ENCODE measurements around the gene THBS1.

THBS1 gene

DNA sequence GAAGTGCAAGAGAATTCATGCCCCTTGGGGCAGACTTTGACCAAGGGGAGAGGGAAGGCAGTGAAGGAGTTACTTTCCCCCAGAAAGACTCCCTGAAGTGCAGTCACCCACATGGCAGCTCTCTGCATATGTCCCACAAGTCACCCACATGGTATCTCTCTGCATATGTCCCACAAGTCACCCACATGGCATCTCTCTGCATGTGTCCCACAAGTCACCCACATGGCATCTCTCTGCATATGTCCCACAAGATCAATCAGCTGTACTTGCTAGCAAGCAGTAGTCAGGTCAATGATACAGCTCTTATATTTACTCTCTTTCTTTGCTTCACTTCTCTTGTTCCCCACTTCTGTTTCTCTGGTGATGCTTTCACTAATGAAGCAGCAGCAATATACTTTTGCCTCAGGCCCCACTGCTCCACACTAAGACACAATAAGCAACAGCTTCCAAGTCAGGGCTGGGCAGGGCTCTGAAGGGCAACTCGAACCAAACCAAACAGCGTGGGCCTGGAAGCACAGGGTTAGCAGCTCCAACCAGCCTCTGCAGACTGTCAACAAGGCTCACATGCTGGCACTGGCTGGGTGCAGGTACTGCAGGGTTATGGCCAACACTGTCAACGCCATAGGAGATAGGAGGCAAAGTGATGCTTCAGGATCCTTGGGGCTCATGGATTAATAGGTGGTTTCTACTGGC lies 46.7 kb downstream of the THBS1 start:
- no peak for DNase-seq (ENCODE audit: extremely low read depth in 1 of 2, low read depth in 1 of 2)

GRCh38 chr15:39628144-39628508 lies 47.2 kb downstream of the THBS1 start:
- DNase-seq (ENCODE audit: extremely low read depth in 1 of 2, low read depth in 1 of 2), result no peak

DNA sequence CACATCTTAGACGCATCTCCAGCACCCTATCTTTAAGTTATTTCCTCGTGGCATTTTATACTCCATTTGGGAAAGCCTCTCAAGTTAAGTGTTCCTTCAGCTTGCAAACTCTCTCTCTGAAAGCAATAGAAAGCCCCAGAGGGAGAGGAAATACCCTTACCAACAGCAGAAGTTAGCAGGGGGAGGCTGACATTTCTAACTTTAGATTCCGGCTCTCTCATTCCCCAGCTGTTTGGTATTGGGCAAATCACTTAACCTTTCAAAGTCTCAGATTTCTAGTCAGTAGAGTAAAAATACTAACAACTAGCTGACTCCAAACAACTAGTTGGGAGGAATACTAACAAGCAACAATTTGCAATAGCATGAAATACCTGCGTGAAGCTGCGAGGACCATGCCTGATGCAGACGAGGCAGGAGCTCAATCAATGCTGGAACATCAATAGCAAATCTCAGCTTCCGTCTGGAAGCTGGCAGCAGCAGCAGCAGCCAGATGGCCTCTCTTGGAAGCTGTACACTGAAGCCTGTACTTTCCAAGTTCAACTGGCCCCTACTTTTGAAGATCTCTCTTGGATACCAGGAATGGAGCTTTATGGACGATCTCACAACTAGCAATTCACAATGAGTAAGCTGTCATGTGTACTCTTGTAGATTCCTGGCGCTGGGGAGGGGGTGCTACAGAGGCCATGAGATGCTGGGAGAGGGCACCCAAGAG lies 47.8 kb downstream of the THBS1 start:
- DNase-seq (ENCODE audit: extremely low read depth in 1 of 2, low read depth in 1 of 2), result no peak

DNA sequence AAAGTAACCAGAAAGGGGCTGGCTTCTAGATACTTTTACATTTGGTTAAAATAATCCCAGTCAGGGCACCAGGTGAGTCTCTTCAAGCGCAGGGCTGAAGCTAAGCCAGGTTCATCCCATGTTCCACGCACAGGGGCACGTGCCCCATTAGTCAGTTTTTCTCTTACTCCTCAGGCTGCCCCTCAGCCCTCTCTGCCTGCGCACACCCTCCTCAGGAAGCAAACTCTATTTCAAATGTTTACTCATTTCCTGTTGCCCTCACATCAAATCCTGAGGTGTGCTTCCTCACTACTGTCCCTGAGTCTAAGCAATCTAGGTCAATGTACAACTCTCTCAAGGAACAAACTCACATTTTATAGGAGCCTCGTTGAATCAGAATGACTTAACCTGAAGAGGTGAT lies 48.5 kb downstream of the THBS1 start:
- peak; percentile 37 to 58 for DNase-seq (ENCODE audit: extremely low read depth in 1 of 2, low read depth in 1 of 2)

- no peak for DNase-seq (ENCODE audit: extremely low read depth in 1 of 2, low read depth in 1 of 2)
Observed at GRCh38 chr15:39629906-39630305, 49.0 kb downstream of the THBS1 start.

DNA sequence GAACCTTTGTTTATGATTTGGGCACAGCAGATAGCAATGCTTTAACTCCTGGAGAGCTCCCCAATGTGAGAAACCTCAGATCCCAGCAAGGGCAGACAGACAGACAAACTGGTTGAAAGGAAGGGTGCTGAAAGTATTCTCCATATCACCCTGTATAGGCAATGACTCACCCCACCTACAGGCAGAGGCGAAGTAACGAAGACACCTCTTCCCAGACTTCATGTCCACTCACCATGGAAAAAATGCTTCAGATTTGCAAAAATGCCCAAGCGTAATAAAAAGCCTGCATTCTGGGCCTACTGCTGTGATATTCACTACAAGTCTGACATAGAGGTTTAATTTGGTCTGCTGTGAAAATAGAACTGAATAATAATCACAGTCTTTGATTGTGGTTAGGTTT lies 50.5 kb downstream of the THBS1 start:
- peak in 1 of 2 donors; percentile 24 for DNase-seq (ENCODE audit: extremely low read depth in 1 of 2, low read depth in 1 of 2)

DNA sequence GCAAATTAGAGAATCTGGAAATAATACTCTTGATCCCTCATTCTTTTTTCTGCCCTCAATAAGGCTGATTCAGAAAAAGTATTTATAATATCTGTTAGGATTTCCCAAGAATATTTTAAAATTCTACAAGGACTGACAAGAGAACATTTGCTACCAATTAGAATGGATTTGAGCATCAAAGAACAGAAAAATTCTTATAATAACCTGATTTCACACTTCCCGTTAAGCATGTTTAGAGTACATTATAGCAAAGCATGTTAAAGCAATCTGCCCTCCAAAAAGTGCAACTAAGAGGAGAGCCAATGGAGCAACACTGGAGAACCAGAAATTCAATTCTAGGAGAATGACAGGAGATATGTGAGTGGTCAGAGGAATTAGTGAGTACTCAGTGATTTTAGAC lies 57.2 kb downstream of the THBS1 start:
- DNase-seq (ENCODE audit: extremely low read depth in 1 of 2, low read depth in 1 of 2), result no peak

DNA sequence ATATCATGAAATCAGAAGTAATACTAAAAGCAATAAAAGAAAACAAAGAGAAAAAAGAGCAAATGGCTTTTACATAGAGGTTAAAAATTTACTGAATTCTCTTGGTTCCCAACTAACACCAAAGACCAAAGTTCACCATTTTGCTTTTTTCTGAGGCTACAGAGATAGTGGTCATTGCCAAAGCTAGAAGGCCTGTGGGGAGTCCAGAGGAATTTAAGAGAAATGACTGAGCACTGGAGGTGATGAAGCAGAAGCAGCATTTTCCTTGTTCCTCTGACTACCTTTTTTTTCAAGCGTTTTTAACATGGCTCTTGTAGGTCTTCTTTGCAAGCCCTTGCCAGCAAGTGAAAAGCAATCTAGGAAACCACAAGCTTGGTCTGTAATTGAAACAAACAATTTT lies 58.2 kb downstream of the THBS1 start:
- DNase-seq (ENCODE audit: extremely low read depth in 1 of 2, low read depth in 1 of 2), result no peak

- no peak for DNase-seq (ENCODE audit: extremely low read depth in 1 of 2, low read depth in 1 of 2)
Observed at GRCh38 chr15:39640665-39641064, 59.8 kb downstream of the THBS1 start.

DNA sequence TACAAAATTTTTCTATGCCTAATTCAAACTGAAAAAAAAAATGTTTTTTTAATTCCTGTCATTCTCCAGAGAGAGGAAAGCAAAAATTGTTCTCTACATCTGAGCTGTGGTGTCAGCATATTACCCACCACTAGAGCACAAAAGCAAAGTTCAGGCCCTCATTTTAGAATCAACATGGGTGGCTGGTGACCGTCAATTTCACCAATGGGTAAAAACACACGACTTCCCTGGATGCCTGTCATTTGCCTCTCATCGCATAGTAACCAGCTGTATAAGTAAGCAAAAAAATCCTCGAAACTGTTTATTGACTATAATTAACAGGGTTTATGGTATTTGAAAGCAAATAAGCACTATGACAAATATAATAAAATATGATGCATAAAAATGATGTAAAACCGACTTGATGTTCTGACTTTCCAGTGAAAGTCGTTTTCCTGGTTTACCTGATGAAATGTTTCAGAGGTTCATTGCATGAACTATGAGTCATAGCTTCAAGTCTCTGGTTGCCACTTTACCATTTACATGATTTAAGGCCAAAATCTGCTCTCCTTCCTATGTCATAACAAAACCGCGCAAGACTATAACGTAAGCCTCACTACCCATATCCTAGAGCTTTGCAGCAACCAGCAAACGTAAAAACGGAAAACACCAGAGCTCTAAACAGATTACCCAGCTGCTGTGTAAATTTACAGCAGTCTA lies 60.5 kb downstream of the THBS1 start:
- no peak for DNase-seq (ENCODE audit: extremely low read depth in 1 of 2, low read depth in 1 of 2)

DNA sequence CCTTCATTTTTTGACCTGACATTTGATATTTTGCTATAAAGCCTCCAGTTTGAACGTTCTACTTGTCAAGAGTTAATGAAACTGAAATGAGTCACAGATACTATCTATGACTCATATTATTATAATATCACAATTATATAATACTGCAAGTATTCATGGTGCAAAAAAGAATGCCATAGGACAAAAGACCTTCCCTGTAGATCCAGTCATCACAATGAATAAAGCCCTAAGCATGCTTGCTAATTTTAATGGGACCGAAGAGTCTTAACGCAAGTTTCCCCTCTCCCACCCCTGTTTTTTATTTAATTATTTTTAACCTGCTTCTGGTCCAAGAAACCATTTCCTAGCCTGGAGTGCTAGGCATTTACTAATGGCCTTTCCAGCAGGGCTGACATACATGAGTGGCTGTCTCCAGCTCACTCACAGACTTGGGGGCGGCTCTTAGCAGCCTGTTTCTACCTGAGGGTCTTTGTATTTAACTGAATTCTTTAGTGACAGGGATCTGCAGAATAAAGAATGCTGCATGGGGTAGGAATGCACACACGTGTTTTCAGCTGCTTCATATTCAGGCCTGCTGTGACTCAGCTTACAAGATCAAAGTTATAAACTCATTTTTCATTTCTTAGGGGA lies 61.2 kb downstream of the THBS1 start:
- DNase-seq (ENCODE audit: extremely low read depth in 1 of 2, low read depth in 1 of 2), result no peak

DNA sequence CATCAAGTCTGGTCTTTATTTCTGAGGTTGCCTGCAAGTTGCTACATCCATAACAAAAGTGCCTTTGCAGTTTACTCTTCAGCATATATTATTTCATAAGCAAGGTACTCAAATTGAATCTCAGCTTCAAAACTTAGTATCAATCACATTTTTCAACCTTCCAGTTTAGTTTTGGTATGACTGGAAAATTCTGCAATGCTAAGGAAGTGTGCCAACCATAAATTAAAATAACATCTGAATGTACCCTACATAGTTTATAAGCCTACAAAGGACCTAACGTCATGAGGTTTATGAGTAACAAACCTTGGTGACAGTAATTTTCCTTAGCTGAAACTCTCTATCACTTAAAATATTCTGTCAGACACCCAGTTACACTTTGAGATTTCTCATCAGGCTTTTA lies 62.8 kb downstream of the THBS1 start:
- no peak for DNase-seq (ENCODE audit: extremely low read depth in 1 of 2, low read depth in 1 of 2)

GRCh38 chr15:39644136-39644535 lies 63.3 kb downstream of the THBS1 start:
- DNase-seq (ENCODE audit: extremely low read depth in 1 of 2, low read depth in 1 of 2), result no peak

- no peak for DNase-seq (ENCODE audit: extremely low read depth in 1 of 2, low read depth in 1 of 2)
Observed at GRCh38 chr15:39645138-39645975, 64.5 kb downstream of the THBS1 start.

DNA sequence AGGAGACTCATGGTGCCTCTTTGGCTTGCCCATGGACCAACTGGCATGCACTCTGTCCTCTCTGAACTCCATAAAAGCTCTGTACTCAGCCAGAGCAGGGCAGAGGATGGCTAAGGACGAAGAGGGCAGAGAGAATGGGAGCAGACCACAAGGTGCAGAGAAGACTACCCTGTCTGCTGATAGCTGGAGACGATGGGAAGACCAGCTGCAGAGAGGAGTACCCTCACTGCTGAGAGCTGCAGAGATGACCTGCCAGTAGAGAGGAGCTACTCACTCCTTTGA lies 65.0 kb downstream of the THBS1 start:
- DNase-seq (ENCODE audit: extremely low read depth in 1 of 2, low read depth in 1 of 2), result no peak

GRCh38 chr15:39646425-39646824 lies 65.5 kb downstream of the THBS1 start:
- DNase-seq (ENCODE audit: extremely low read depth in 1 of 2, low read depth in 1 of 2), result no peak

Measured in stimulated activated CD8-positive, alpha-beta memory T cell treated with anti-CD3 and anti-CD28 coated beads, Interleukin-7, amount 100 ng/mL, for 48 hours (primary cell).